ENCODE data around the gene FGR.

Gene FGR

GRCh38 chr1:27615346-27616192 lies 19.4 kb downstream of the FGR start:
- no peak for DNase-seq

GRCh38 chr1:27614625-27615344 lies 20.2 kb downstream of the FGR start:
- DNase-seq, result no peak

- DNase-seq, result no peak
Observed at GRCh38 chr1:27614043-27614624, 20.9 kb downstream of the FGR start.

- no peak for DNase-seq
Observed at GRCh38 chr1:27612718-27613117, 22.3 kb downstream of the FGR start.

- no peak for DNase-seq
Observed at GRCh38 chr1:27611450-27611849, 23.5 kb downstream of the FGR start.

- no peak for DNase-seq
Observed at GRCh38 chr1:27609618-27610240, 25.3 kb downstream of the FGR start.

GRCh38 chr1:27609210-27609555 lies 25.8 kb downstream of the FGR start:
- DNase-seq, result no peak

- DNase-seq, result no peak
Observed at GRCh38 chr1:27607239-27607804, 27.7 kb downstream of the FGR start.

- no peak for DNase-seq
Observed at GRCh38 chr1:27606708-27607238, 28.2 kb downstream of the FGR start.

- DNase-seq, result peak in 3 of 4 experiments; percentile 21 to 56 (median 29)
Observed at GRCh38 chr1:27605796-27606707, 28.9 kb downstream of the FGR start.

GRCh38 chr1:27605300-27605766 lies 29.7 kb downstream of the FGR start:
- no peak for DNase-seq

GRCh38 chr1:27604579-27605299 lies 30.2 kb downstream of the FGR start:
- no peak for DNase-seq

- peak; percentile 73 to 89 (median 80) for DNase-seq
Observed at GRCh38 chr1:27603681-27604578, 31.1 kb downstream of the FGR start, which contains the start of gene AHDC1. AHDC1 (minus strand) TSS chr1:27604144; CDS start chr1:27552115, 52,029 bp downstream.

GRCh38 chr1:27603309-27603680 lies 31.7 kb downstream of the FGR start:
- DNase-seq, result peak in 1 of 4 experiments; percentile 41

GRCh38 chr1:27602462-27603308 lies 32.3 kb downstream of the FGR start:
- peak in 2 of 4 experiments; percentile 18 to 41 for DNase-seq

GRCh38 chr1:27601771-27602461 lies 33.1 kb downstream of the FGR start:
- DNase-seq, result no peak

GRCh38 chr1:27601321-27601770 lies 33.6 kb downstream of the FGR start:
- DNase-seq, result no peak

All from activated naive CD4-positive, alpha-beta T cell (primary cell).